Measurements from ENCODE around the gene SLC35F5.
"Not testable (repeated sequence)": the region's sequence is repeated elsewhere in the genome, so short reads cannot be mapped to it uniquely, and the experiment has no call there.

Gene SLC35F5

GRCh38 chr2:113697516-113697915 is 58.9 kb downstream of the SLC35F5 start:
- DNase-seq (ENCODE audit: low read depth): no peak
- no peak overlapping the region for H3K4me3 ChIP-seq (ENCODE audit: low read length)
- TF ChIP-seq CTCF (conservative IDR thresholded peaks at IDR 0.05; ENCODE audit: low read length): no peak

- no peak for TF ChIP-seq CTCF (conservative IDR thresholded peaks at IDR 0.05; ENCODE audit: low read length)
- H3K4me3 ChIP-seq (ENCODE audit: low read length): no peak overlapping the region
- DNase-seq (ENCODE audit: low read depth): no peak
Observed at GRCh38 chr2:113694438-113694837, 62.0 kb downstream of the SLC35F5 start.

- no peak for TF ChIP-seq CTCF (conservative IDR thresholded peaks at IDR 0.05; ENCODE audit: low read length)
- H3K4me3 ChIP-seq (ENCODE audit: low read length): no peak overlapping the region
- DNase-seq (ENCODE audit: low read depth): no peak
Observed at GRCh38 chr2:113692698-113693428, 63.6 kb downstream of the SLC35F5 start.

- not testable (repeated sequence) for DNase-seq (ENCODE audit: low read depth)
Observed at GRCh38 chr2:113690871-113691270, 65.6 kb downstream of the SLC35F5 start.

GRCh38 chr2:113686537-113686936 is 69.9 kb downstream of the SLC35F5 start:
- no peak for TF ChIP-seq CTCF (conservative IDR thresholded peaks at IDR 0.05; ENCODE audit: low read length)
- H3K4me3 ChIP-seq (ENCODE audit: low read length): no peak overlapping the region
- no peak for DNase-seq (ENCODE audit: low read depth)

More at GRCh38 chr2:113690871-113691270, 65.6 kb downstream of the SLC35F5 start:
- not testable (repeated sequence) for H3K4me3 ChIP-seq (ENCODE audit: low read length)

- DNase-seq (ENCODE audit: low read depth): no peak
Observed at GRCh38 chr2:113685471-113685870, 71.0 kb downstream of the SLC35F5 start.

GRCh38 chr2:113679457-113679856 is 77.0 kb downstream of the SLC35F5 start:
- no peak for DNase-seq (ENCODE audit: low read depth)
- no peak overlapping the region for H3K4me3 ChIP-seq (ENCODE audit: low read length)
- no peak for TF ChIP-seq CTCF (conservative IDR thresholded peaks at IDR 0.05; ENCODE audit: low read length)

More at GRCh38 chr2:113685471-113685870, 71.0 kb downstream of the SLC35F5 start:
- H3K4me3 ChIP-seq (ENCODE audit: low read length): no peak overlapping the region
- no peak for TF ChIP-seq CTCF (conservative IDR thresholded peaks at IDR 0.05; ENCODE audit: low read length)
